ENCODE data around the gene DESI1.
"Not testable (repeated sequence)": the region's sequence is repeated elsewhere in the genome, so short reads cannot be mapped to it uniquely, and the experiment has no call there.

DNA sequence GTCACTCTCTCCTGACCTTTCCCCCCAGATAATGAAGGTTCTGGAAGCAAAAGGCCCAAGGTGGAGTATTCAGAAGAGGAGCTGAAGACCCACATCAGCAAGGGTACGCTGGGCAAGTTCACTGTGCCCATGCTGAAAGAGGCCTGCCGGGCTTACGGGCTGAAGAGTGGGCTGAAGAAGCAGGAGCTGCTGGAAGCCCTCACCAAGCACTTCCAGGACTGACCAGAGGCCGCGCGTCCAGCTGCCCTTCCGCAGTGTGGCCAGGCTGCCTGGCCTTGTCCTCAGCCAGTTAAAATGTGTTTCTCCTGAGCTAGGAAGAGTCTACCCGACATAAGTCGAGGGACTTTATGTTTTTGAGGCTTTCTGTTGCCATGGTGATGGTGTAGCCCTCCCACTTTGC lies 42.8 kb upstream of the DESI1 start:
- TF ChIP-seq, protein P1, sequence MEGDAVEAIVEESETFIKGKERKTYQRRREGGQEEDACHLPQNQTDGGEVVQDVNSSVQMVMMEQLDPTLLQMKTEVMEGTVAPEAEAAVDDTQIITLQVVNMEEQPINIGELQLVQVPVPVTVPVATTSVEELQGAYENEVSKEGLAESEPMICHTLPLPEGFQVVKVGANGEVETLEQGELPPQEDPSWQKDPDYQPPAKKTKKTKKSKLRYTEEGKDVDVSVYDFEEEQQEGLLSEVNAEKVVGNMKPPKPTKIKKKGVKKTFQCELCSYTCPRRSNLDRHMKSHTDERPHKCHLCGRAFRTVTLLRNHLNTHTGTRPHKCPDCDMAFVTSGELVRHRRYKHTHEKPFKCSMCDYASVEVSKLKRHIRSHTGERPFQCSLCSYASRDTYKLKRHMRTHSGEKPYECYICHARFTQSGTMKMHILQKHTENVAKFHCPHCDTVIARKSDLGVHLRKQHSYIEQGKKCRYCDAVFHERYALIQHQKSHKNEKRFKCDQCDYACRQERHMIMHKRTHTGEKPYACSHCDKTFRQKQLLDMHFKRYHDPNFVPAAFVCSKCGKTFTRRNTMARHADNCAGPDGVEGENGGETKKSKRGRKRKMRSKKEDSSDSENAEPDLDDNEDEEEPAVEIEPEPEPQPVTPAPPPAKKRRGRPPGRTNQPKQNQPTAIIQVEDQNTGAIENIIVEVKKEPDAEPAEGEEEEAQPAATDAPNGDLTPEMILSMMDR (IDR thresholded peaks at IDR 0.05), result not testable (repeated sequence)
- TF ChIP-seq EZH2, EZH2phosphoT487 (IDR thresholded peaks at IDR 0.05): not testable (repeated sequence)
